ENCODE data around the gene PRICKLE2. TPM values are rescaled to one million over a fixed set of nuclear protein-coding genes. Genes with fewer than 3 reads are reported as not detected.

The PRICKLE2 gene
- total RNA-seq, 1 experiment from 2014 or later: 1.9 TPM

DNA sequence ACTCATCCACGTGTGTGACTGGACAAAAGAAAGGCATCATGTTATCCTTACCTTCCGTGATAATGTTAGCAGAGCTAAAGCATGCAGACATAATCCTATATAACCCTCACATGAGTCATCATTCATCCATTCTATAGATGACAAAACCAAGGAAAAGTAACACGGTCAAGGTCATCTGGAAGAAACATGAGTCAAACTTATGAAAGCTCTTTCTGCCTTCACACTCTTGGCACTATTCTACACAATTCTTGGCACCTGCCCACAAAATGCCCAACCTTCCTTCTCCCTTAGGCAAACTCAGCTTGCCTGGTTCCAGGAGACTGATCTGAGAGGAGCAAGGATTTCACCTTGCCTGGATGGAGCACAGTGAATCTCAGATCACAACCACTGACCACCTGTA, 66.9 kb downstream of the PRICKLE2 start:
- CTCF ChIA-PET: no interaction called here
- Mint-ChIP-seq H3K4me1 (ENCODE audit: low read depth, unreplicated experiment) (peaks cover 31% of the 10 kb centered on the region), H3K27ac (ENCODE audit: unreplicated experiment) (no peak overlapping the region), H3K27me3 (ENCODE audit: unreplicated experiment) (no peaks in the 10 kb centered on the region), H3K9me3 (ENCODE audit: low read depth, unreplicated experiment) (no peaks in the 10 kb centered on the region), H3K4me3 (ENCODE audit: low read depth, unreplicated experiment) (no peak overlapping the region), H3K36me3 (ENCODE audit: insufficient read depth, unreplicated experiment) (no peaks in the 10 kb centered on the region)
- intact Hi-C loops (cut with micrococcal nuclease; ENCODE audit: unreplicated experiment): no loop called here
- TF ChIP-seq, protein P1, sequence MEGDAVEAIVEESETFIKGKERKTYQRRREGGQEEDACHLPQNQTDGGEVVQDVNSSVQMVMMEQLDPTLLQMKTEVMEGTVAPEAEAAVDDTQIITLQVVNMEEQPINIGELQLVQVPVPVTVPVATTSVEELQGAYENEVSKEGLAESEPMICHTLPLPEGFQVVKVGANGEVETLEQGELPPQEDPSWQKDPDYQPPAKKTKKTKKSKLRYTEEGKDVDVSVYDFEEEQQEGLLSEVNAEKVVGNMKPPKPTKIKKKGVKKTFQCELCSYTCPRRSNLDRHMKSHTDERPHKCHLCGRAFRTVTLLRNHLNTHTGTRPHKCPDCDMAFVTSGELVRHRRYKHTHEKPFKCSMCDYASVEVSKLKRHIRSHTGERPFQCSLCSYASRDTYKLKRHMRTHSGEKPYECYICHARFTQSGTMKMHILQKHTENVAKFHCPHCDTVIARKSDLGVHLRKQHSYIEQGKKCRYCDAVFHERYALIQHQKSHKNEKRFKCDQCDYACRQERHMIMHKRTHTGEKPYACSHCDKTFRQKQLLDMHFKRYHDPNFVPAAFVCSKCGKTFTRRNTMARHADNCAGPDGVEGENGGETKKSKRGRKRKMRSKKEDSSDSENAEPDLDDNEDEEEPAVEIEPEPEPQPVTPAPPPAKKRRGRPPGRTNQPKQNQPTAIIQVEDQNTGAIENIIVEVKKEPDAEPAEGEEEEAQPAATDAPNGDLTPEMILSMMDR (IDR thresholded peaks at IDR 0.05; ENCODE audit: unreplicated experiment): no peak
- BruUV-seq (replicated peaks): no TSS peak
- no peak for DNase-seq

DNA sequence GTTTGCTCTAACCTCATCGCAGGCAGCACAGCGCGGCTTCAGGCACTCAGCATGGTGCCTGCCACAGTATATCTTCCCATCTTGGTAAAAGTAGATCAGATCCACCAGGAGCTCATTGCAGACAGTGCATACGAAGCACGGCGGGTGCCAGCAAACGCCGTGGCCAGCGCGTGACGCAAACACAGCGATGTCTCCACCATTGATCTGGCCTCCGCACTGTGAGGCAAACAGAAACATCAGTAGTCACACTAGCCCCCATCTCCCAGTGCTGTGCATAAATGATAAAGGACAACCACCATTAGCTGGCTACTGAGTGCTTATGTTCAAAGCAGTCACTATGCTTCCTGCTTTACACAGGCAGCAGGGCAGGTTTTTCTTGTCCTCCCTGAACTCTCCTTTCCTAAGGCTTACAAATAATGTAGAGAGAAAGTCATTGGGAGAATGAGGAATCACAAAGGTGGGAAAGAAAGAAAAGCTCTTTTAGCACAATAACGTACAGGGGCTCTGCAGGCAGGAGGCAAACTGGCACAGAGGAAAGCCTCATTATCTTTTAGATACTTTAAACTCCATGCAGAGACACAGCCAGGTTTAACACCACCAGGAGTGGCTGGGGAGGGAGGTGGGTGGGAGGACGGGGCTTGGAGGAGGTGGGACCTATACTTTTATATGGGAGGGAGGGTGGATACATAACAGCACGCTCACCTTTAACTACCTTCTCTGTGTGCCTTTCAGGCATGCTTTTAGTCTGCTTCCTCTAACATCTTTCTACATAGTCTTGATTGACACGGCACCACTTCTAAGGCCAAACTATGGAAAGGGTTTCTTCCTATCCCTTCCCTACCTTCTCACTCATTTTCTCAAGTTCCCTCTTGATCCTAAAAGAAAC, 67.9 kb downstream of the PRICKLE2 start:
- Mint-ChIP-seq H3K36me3 (ENCODE audit: insufficient read depth, unreplicated experiment) (no peaks in the 10 kb centered on the region), H3K27me3 (ENCODE audit: unreplicated experiment) (no peaks in the 10 kb centered on the region), H3K4me1 (ENCODE audit: low read depth, unreplicated experiment) (peaks cover 30% of the 10 kb centered on the region), H3K27ac (ENCODE audit: unreplicated experiment) (no peak overlapping the region), H3K4me3 (ENCODE audit: low read depth, unreplicated experiment) (no peak overlapping the region), H3K9me3 (ENCODE audit: low read depth, unreplicated experiment) (no peaks in the 10 kb centered on the region)
- TF ChIP-seq, protein P1 (IDR thresholded peaks at IDR 0.05; ENCODE audit: unreplicated experiment): no peak
- CTCF ChIA-PET: interaction anchor here (0.6 to 0.7 kb wide), 2 partner anchors 31 to 198 kb away, joined by 5 to 6 read pairs; no protein-coding TSS in a partner anchor
- no TSS peak for BruUV-seq (replicated peaks)
- intact Hi-C loops (cut with micrococcal nuclease; ENCODE audit: unreplicated experiment): no loop called here
- DNase-seq: peak; percentile 50

DNA sequence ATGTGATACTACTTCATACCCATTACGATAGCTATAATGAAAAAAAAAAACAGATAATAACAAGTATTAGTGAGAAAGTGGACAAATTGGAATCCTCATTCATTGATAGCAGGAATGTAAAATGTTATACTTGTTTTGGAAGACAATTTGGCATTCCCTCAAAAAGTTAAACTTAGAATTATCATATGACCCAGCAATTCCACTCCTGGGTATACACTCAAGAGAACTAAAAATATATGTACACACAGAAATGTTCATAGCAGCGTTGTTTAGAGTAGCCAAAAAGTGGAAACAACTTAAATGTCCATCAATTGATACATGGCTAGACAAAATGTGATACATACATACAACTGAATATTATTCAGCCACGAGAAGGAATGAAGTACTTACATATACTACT, 69.9 kb downstream of the PRICKLE2 start:
- Mint-ChIP-seq H3K27me3 (ENCODE audit: unreplicated experiment) (no peaks in the 10 kb centered on the region), H3K9me3 (ENCODE audit: low read depth, unreplicated experiment) (no peaks in the 10 kb centered on the region), H3K36me3 (ENCODE audit: insufficient read depth, unreplicated experiment) (no peaks in the 10 kb centered on the region), H3K27ac (ENCODE audit: unreplicated experiment) (no peak overlapping the region), H3K4me3 (ENCODE audit: low read depth, unreplicated experiment) (no peak overlapping the region), H3K4me1 (ENCODE audit: low read depth, unreplicated experiment) (peaks cover 22% of the 10 kb centered on the region)
- TF ChIP-seq, protein P1 (IDR thresholded peaks at IDR 0.05; ENCODE audit: unreplicated experiment): no peak
- CTCF ChIA-PET: no interaction called here
- BruUV-seq (replicated peaks): no TSS peak
- no peak for DNase-seq
- intact Hi-C loops (cut with micrococcal nuclease; ENCODE audit: unreplicated experiment): no loop called here

DNA sequence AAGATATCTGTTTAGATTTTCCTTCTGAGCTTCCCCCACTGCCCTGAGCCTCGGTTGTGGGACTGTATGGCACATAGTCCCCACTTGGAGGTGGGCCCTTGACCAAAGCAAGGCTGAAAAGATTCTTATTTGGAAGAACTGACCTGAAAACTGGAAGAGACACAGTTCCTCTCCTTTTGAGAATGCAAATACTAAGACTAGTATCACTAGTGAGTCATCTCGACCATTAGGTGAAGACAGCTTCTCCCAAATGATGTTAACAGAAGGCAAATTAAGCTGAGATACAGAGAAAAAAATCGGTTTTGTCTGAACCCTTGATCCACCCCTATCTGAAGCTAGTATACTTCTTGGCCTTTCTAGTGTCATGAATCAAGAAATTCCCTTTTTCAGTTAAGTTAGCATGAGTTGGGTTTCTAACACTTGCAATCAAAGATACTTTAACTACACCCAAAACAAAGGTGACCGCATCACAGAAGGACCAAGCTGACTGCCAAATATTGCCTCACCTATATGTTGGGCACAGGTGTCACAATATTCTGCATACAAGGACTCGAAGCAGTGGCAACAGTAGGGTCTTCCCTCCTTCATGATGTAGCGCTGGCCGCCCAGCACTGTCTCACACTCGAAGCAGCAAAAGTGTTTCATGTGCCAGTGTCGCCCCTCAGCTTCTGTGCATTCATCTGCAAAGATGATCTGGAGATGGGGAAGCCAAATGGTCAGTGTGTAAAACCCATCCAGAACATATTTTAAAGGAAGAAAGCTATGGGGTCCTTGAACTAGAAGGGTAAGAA, 72.4 kb downstream of the PRICKLE2 start:
- no TSS peak for BruUV-seq (replicated peaks)
- Mint-ChIP-seq H3K36me3 (ENCODE audit: insufficient read depth, unreplicated experiment) (no peaks in the 10 kb centered on the region), H3K4me3 (ENCODE audit: low read depth, unreplicated experiment) (no peak overlapping the region), H3K27me3 (ENCODE audit: unreplicated experiment) (no peaks in the 10 kb centered on the region), H3K9me3 (ENCODE audit: low read depth, unreplicated experiment) (no peaks in the 10 kb centered on the region), H3K27ac (ENCODE audit: unreplicated experiment) (no peak overlapping the region), H3K4me1 (ENCODE audit: low read depth, unreplicated experiment) (peaks cover 18% of the 10 kb centered on the region)
- intact Hi-C loops (cut with micrococcal nuclease; ENCODE audit: unreplicated experiment): no loop called here
- CTCF ChIA-PET: no interaction called here
- no peak for DNase-seq
- TF ChIP-seq, protein P1 (IDR thresholded peaks at IDR 0.05; ENCODE audit: unreplicated experiment): no peak

All from Calu3 (cell line).